Measurements from ENCODE around the gene MEGF9.

- TF ChIP-seq CTCF (IDR thresholded peaks at IDR 0.05; ENCODE audit: low read depth, low read length, poor library complexity, severe bottlenecking) (no peak), EZH2phosphoT487 (IDR thresholded peaks at IDR 0.05; ENCODE audit: borderline replicate concordance, low read length) (no peak)
These were observed 24.4 kb downstream of the MEGF9 start for GRCh38 chr9:120689860-120690259.

Measured in DOHH2 (cell line).